Keratinocyte (primary cell): ENCODE data around the gene TNIK. TPM values are rescaled to one million over a fixed set of nuclear protein-coding genes. Genes with fewer than 3 reads are reported as not detected.

Experiments used
- DNase-seq: peaks from one replicate; pipeline ENCODE4 v3.0.0-alpha.2; 2011; ENCODE audit warnings: low read depth, missing footprints, low spot score
- FAIRE-seq: peaks from 2 replicates; lab custom pipeline; 2011; peaks lifted over from hg19 to GRCh38; lab: Jason Lieb, UNC
- H2AFZ ChIP-seq: 2 replicates; pipeline ENCODE4 v1.6.0; 2012; ENCODE audit warnings: low read length, control low read depth, inconsistent platforms; ENCODE audit not compliant: control insufficient read depth
- H3K27ac ChIP-seq: 2 replicates; pipeline ENCODE4 v1.5.1; 2011; ENCODE audit warnings: low read length; ENCODE audit not compliant: control insufficient read depth, insufficient read depth
- H3K27me3 ChIP-seq: 3 replicates; pipeline ENCODE4 v1.6.0; 2011; ENCODE audit warnings: low read length; ENCODE audit not compliant: control insufficient read depth, insufficient read depth; ENCODE audit errors: extremely low read depth
- H3K36me3 ChIP-seq, 2 experiments: 2 replicates in 1 of 2; 3 replicates in 1 of 2; pipeline ENCODE4 v1.5.1; 2011; ENCODE audit warnings: low read length in 2 of 2, mild to moderate bottlenecking in 1 of 2; ENCODE audit not compliant: control insufficient read depth in 2 of 2, insufficient read depth in 2 of 2; ENCODE audit errors: extremely low read depth in 1 of 2
- H3K4me1 ChIP-seq: 3 replicates; pipeline ENCODE4 v1.5.1; 2011; ENCODE audit warnings: low read length; ENCODE audit not compliant: control insufficient read depth, insufficient read depth; ENCODE audit errors: extremely low read depth
- H3K4me2 ChIP-seq: 3 replicates; pipeline ENCODE4 v1.6.0; 2011; ENCODE audit warnings: low read depth, low read length; ENCODE audit not compliant: control insufficient read depth, insufficient read depth; ENCODE audit errors: extremely low read depth
- H3K4me3 ChIP-seq, 3 experiments: fragments of 200-600 bp in 1 of 3; sonication (generic) in 1 of 3; 2 replicates in 2 of 3; 3 replicates in 1 of 3; pipeline ENCODE4 v1.5.1; 2011 to 2016; ENCODE audit warnings: low read length in 3 of 3, mild to moderate bottlenecking in 3 of 3, control low read depth in 2 of 3, inconsistent platforms in 1 of 3, low read depth in 1 of 3, mixed read lengths in 1 of 3, mixed run types in 1 of 3, moderate library complexity in 1 of 3; ENCODE audit not compliant: control insufficient read depth in 2 of 3, insufficient read depth in 2 of 3; ENCODE audit errors: extremely low read depth in 1 of 3
- H3K79me2 ChIP-seq: 2 replicates; pipeline ENCODE4 v1.6.0; 2012; ENCODE audit warnings: low read length; ENCODE audit not compliant: control insufficient read depth, insufficient read depth
- H3K9ac ChIP-seq: 3 replicates; pipeline ENCODE4 v1.6.0; 2011; ENCODE audit warnings: low read length; ENCODE audit not compliant: control insufficient read depth, insufficient read depth; ENCODE audit errors: extremely low read depth
- H3K9me1 ChIP-seq: 3 replicates; pipeline ENCODE4 v1.6.0; 2011; ENCODE audit warnings: low read length; ENCODE audit not compliant: control insufficient read depth, insufficient read depth; ENCODE audit errors: extremely low read depth
- H3K9me3 ChIP-seq: 2 replicates; pipeline ENCODE4 v1.5.1; 2012; ENCODE audit warnings: low read depth, low read length; ENCODE audit not compliant: control insufficient read depth
- H4K20me1 ChIP-seq: 3 replicates; pipeline ENCODE4 v1.6.0; 2011; ENCODE audit warnings: low read length; ENCODE audit not compliant: control insufficient read depth, insufficient read depth; ENCODE audit errors: extremely low read depth
- CTCF ChIP-seq, 3 experiments: IDR thresholded peaks in 1 of 3; conservative IDR thresholded peaks in 1 of 3; optimal IDR thresholded peaks in 1 of 3; 2 replicates in 2 of 3; 3 replicates in 1 of 3; pipeline versions ENCODE3 to v1.5.1; 2011; ENCODE audit warnings: low read length in 3 of 3, mild to moderate bottlenecking in 3 of 3, moderate library complexity in 2 of 3, control low read depth in 1 of 3, inconsistent platforms in 1 of 3; ENCODE audit not compliant: insufficient read depth in 2 of 3; ENCODE audit errors: extremely low read depth in 1 of 3
- EZH2 ChIP-seq: IDR thresholded peaks from one replicate; pipeline ENCODE4 v1.6.1; 2012; ENCODE audit warnings: inconsistent platforms, mild to moderate bottlenecking, low read length, moderate library complexity
- dilution Hi-C: fragments of 300-500 bp; cut with MboI; formaldehyde crosslinking; loops from one replicate; pipeline ENCODE4 v1.7.0; 2020; ENCODE audit warnings: low sequenced_read_pairs; ENCODE audit not compliant: extremely low pct_ligation_motif_present
- polyA plus RNA-seq, 5 experiments: library from polyadenylated mRNA; depleted of rRNA in 3 of 5; stranded (reverse) in 3 of 5; stranded (forward) in 1 of 5; unstranded in 1 of 5; fragments of >200 nt; gene quantifications; 1 replicate in 1 of 5; 2 replicates in 3 of 5; 3 replicates in 1 of 5; pipeline versions ENCODE4 v1.2.1 to v1.2.3, GENCODE V29; 2011 to 2012; ENCODE audit warnings: missing spikeins in 2 of 5, low read depth in 1 of 5, low replicate concordance in 1 of 5

Gene TNIK
- polyA plus RNA-seq, 1 donor (not counting 4 experiments of a cell fraction or from before 2014, with no cell fraction given), result 4.4 TPM

- dilution Hi-C loops, result no loop called here
- Histone ChIP-seq H3K9ac (no peak overlapping the region), H3K27me3 (no peaks in the 10 kb centered on the region), H3K27ac (no peak overlapping the region), H2AFZ (no peak overlapping the region), H3K4me1 (no peaks in the 10 kb centered on the region), H4K20me1 (no peaks in the 10 kb centered on the region), H3K79me2 (no peaks in the 10 kb centered on the region), H3K4me3 (no peak overlapping the region), H3K4me2 (no peak overlapping the region), H3K9me1 (no peaks in the 10 kb centered on the region), H3K9me3 (no peaks in the 10 kb centered on the region), H3K36me3 (no peaks in the 10 kb centered on the region)
- no peak for DNase-seq
- no peak for FAIRE-seq
- no peak for TF ChIP-seq EZH2
Measured at GRCh38 chr3:171295484-171296373, 164.5 kb downstream of the TNIK start.

- no peaks in the 10 kb centered on the region for H4K20me1 ChIP-seq
- TF ChIP-seq EZH2 (no peak), CTCF (optimal IDR thresholded peaks at IDR 0.05 in 1 of 3, IDR thresholded peaks at IDR 0.05 in 1 of 3, conservative IDR thresholded peaks at IDR 0.05 in 1 of 3; ENCODE audit: extremely low read depth in 1 of 3, insufficient read depth in 2 of 3, low read length in 3 of 3) (no peak)
- no peak overlapping the region for H3K9ac ChIP-seq
- no peaks in the 10 kb centered on the region for H3K36me3 ChIP-seq
- no peak overlapping the region for H3K4me2 ChIP-seq
- dilution Hi-C loops, result no loop called here
- no peak overlapping the region for H3K4me3 ChIP-seq
- FAIRE-seq, result no peak
- no peak overlapping the region for H3K27ac ChIP-seq
- no peaks in the 10 kb centered on the region for H3K4me1 ChIP-seq
- no peak overlapping the region for H2AFZ ChIP-seq
- no peaks in the 10 kb centered on the region for H3K9me3 ChIP-seq
- H3K27me3 ChIP-seq, result no peaks in the 10 kb centered on the region
- H3K79me2 ChIP-seq, result no peaks in the 10 kb centered on the region
- no peak for DNase-seq
- no peaks in the 10 kb centered on the region for H3K9me1 ChIP-seq
Measured at GRCh38 chr3:171293142-171293782, 166.9 kb downstream of the TNIK start.
